ENCODE results near the gene RAB23. TPM values are rescaled to one million over a fixed set of nuclear protein-coding genes. Genes with fewer than 3 reads are reported as not detected.

RAB23 gene
- total RNA-seq, 2 experiments from 2014 or later: 3.5 to 4.1 TPM

DNA sequence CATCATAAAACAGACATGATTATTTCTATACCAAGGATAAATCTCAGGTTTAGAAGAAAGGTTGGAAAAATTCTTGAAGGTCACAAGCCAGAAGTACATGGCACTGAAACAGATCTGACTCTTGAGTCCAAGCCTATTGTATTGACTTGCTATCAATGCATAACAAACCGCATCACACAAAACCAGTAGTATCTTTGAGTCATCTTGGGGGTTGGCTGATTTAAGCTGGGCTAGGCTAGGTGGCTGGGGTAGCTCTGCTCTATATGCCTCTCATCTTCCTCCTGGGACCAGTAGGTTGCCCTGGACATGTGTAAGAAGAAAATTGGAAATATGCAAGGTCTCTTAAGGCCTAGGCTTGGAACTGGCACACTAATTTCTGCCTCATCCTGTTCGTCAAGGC is 37.0 kb upstream of the RAB23 start:
- no TSS peak for BruUV-seq (replicated peaks)
- CTCF ChIA-PET (ENCODE audit: unreplicated experiment): no interaction called here

DNA sequence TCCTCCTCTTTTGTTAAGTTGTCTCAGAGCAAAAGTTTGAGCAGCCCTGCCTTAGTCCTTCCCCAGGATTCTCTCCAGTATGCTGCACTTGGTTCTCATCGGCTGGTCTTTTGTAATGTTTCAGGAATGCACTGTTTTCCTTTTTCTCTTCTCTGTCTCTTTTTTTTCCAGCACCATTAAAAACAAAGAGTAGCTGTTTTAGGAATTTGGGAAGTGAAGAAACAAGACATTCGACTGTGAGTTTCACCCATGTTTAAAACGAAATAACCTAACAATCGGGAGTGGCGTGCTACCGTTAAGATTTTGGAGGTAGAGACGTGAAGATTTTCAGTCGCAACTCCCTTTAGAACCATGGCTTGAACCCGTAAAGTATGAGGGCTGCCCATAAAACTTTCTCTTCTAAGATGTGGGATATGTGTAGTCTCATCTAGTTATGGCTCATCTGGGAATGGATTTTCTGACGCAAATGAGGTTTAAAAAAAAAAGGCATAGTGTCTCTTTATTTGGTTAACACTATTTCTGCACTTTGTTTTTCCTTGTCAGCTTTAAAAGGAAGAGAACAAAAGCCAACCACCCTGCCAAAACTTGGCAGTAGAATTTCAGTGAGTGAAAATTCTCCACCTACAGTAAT is 35.9 kb upstream of the RAB23 start:
- no peak for TF ChIP-seq EZH2phosphoT487 (IDR thresholded peaks at IDR 0.05; ENCODE audit: borderline replicate concordance, low read depth, low read length)
- TF ChIP-seq, protein P1, sequence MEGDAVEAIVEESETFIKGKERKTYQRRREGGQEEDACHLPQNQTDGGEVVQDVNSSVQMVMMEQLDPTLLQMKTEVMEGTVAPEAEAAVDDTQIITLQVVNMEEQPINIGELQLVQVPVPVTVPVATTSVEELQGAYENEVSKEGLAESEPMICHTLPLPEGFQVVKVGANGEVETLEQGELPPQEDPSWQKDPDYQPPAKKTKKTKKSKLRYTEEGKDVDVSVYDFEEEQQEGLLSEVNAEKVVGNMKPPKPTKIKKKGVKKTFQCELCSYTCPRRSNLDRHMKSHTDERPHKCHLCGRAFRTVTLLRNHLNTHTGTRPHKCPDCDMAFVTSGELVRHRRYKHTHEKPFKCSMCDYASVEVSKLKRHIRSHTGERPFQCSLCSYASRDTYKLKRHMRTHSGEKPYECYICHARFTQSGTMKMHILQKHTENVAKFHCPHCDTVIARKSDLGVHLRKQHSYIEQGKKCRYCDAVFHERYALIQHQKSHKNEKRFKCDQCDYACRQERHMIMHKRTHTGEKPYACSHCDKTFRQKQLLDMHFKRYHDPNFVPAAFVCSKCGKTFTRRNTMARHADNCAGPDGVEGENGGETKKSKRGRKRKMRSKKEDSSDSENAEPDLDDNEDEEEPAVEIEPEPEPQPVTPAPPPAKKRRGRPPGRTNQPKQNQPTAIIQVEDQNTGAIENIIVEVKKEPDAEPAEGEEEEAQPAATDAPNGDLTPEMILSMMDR (conservative IDR thresholded peaks at IDR 0.05; ENCODE audit: low read length): no peak
- Histone ChIP-seq H3K4me2 (ENCODE audit: low read length) (no peak overlapping the region), H2AFZ (ENCODE audit: low read length) (no peak overlapping the region), H3K79me2 (ENCODE audit: insufficient read depth, low read depth, low read length) (no peaks in the 10 kb centered on the region), H3K9me2 (ENCODE audit: insufficient read depth, low read length) (no peaks in the 10 kb centered on the region), H3K36me3 (ENCODE audit: insufficient read depth, low read length) (no peaks in the 10 kb centered on the region), H3K4me3 (ENCODE audit: low read depth, low read length, poor library complexity, severe bottlenecking) (no peak overlapping the region), H3K9me3 (ENCODE audit: low read length) (no peaks in the 10 kb centered on the region), H3K4me1 (ENCODE audit: insufficient read depth, low read length, poor library complexity, severe bottlenecking) (no peaks in the 10 kb centered on the region), H3K27ac (ENCODE audit: low read depth, low read length, poor library complexity, severe bottlenecking) (no peak overlapping the region), H4K20me1 (ENCODE audit: insufficient read depth, low read length) (no peaks in the 10 kb centered on the region)
- ChIA-PET CTCF (ENCODE audit: unreplicated experiment) (no interaction called here), POLR2A (interaction anchor here (0.6 kb wide), 1 partner anchor 412 kb away, joined by 3 read pairs; no protein-coding TSS in a partner anchor)
- DNase-seq (ENCODE audit: low spot score): no peak
- no TSS peak for BruUV-seq (replicated peaks)
- intact Hi-C loops (cut with micrococcal nuclease; ENCODE audit: unreplicated experiment): no loop called here

More for the DNA sequence above, 37.0 kb upstream of the RAB23 start:
- Histone ChIP-seq H4K20me1 (ENCODE audit: insufficient read depth, low read length) (no peaks in the 10 kb centered on the region), H3K4me3 (ENCODE audit: low read depth, low read length, poor library complexity, severe bottlenecking) (no peak overlapping the region), H3K4me1 (ENCODE audit: insufficient read depth, low read length, poor library complexity, severe bottlenecking) (no peaks in the 10 kb centered on the region), H2AFZ (ENCODE audit: low read length) (no peak overlapping the region), H3K4me2 (ENCODE audit: low read length) (no peak overlapping the region), H3K9me3 (ENCODE audit: low read length) (no peaks in the 10 kb centered on the region), H3K36me3 (ENCODE audit: insufficient read depth, low read length) (no peaks in the 10 kb centered on the region), H3K27ac (ENCODE audit: low read depth, low read length, poor library complexity, severe bottlenecking) (no peak overlapping the region), H3K9me2 (ENCODE audit: insufficient read depth, low read length) (no peaks in the 10 kb centered on the region), H3K79me2 (ENCODE audit: insufficient read depth, low read depth, low read length) (no peaks in the 10 kb centered on the region)
- intact Hi-C loops (cut with micrococcal nuclease; ENCODE audit: unreplicated experiment): no loop called here
- DNase-seq (ENCODE audit: low spot score): no peak
- TF ChIP-seq, protein P1 (conservative IDR thresholded peaks at IDR 0.05; ENCODE audit: low read length): no peak
- TF ChIP-seq EZH2phosphoT487 (IDR thresholded peaks at IDR 0.05; ENCODE audit: borderline replicate concordance, low read depth, low read length): no peak
- POLR2A ChIA-PET: no interaction called here

DNA sequence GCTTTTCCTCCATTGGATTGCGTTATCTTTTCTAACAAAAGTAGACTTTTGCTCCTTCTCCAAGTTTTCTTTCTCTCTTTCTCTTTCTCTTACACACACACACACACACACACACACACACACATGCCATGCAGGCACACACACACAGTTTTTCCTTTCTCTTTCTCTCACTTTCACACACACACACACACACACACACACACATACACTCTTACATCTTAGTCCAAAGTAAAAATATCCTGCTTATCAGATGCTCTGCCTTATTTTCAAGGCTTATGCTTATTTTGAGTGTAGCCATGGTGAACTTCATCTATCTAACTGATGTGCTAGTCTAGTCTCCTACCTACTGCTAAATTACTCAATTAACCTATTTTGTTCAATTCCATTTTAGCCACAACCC is 34.4 kb upstream of the RAB23 start:
- no TSS peak for BruUV-seq (replicated peaks)
- intact Hi-C loops (cut with micrococcal nuclease; ENCODE audit: unreplicated experiment): no loop called here
- ChIA-PET POLR2A (no interaction called here), CTCF (ENCODE audit: unreplicated experiment) (no interaction called here)
- H3K79me2 ChIP-seq (ENCODE audit: insufficient read depth, low read depth, low read length): no peaks in the 10 kb centered on the region
- no peak for DNase-seq (ENCODE audit: low spot score)
- no peak overlapping the region for H3K27ac ChIP-seq (ENCODE audit: low read depth, low read length, poor library complexity, severe bottlenecking)
- H3K36me3 ChIP-seq (ENCODE audit: insufficient read depth, low read length): no peaks in the 10 kb centered on the region
- no peaks in the 10 kb centered on the region for H3K9me2 ChIP-seq (ENCODE audit: insufficient read depth, low read length)
- H4K20me1 ChIP-seq (ENCODE audit: insufficient read depth, low read length): no peaks in the 10 kb centered on the region
- no peaks in the 10 kb centered on the region for H3K9me3 ChIP-seq (ENCODE audit: low read length)
- H3K4me2 ChIP-seq (ENCODE audit: low read length): no peak overlapping the region
- no peaks in the 10 kb centered on the region for H3K4me1 ChIP-seq (ENCODE audit: insufficient read depth, low read length, poor library complexity, severe bottlenecking)
- no peak overlapping the region for H2AFZ ChIP-seq (ENCODE audit: low read length)
- TF ChIP-seq, protein P1 (conservative IDR thresholded peaks at IDR 0.05; ENCODE audit: low read length): no peak
- no peak for TF ChIP-seq EZH2phosphoT487 (IDR thresholded peaks at IDR 0.05; ENCODE audit: borderline replicate concordance, low read depth, low read length)
- no peak overlapping the region for H3K4me3 ChIP-seq (ENCODE audit: low read depth, low read length, poor library complexity, severe bottlenecking)
